ENCODE measurements around the gene MCF2L. TPM values are rescaled to one million over a fixed set of nuclear protein-coding genes. Genes with fewer than 3 reads are reported as not detected.

Gene MCF2L
- total RNA-seq, 2 donors from 2014 or later = 47.6 to 64.7 TPM

DNA sequence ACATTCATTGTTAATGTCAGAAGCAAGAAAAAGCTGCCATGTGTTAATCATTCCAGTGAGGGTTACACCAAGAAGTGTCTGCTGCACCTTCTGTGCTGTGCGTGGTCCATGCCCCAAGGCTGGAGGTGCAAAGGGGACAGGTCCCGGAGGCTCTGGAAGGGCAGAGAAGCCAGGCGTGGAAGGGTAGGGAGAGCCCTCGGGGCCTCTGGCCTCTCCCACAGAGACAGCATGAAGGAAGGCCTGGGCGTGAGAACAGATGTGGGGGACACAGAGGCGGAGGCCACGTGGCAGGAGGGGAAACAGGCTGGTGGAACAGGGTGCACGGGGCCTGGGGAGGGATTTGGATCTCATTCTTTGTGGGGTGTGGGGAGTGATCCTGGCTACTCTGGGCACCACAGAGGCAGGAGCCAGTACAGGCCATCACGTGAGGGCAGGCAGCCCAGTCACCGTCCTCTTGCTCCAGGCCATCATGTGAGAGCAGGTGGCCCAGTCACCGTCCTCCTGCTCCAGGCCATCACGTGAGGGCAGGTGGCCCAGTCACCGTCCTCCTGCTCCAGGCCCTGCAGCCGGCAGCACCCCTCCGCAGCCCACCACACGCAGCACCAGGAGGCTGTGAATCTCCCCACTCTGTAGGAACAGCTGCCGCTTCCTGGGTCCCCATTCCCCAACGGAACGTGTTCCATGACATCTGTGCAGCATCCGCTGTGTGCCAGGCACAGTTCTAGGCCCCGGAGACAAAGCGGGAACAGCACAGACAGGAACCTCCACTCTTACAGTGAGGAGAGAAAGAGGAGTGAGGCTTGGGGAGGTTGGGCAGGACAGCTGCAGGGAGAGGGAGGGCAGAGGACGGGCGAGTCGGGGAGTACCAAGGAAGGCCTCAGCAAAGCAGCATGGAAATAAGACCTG lies 126.4 kb downstream of the MCF2L start:
- Histone ChIP-seq H3K4me3 (no peak overlapping the region), H3K36me3 (no peaks in the 10 kb centered on the region), H3K27ac (no peak overlapping the region), H3K4me1 (replicated peaks) (no peaks in the 10 kb centered on the region), H3K9me3 (no peaks in the 10 kb centered on the region), H3K27me3 (replicated peaks; ENCODE audit: insufficient read depth) (no peaks in the 10 kb centered on the region)
- TF ChIP-seq POLR2AphosphoS5 (IDR thresholded peaks at IDR 0.05) (no peak), POLR2A (IDR thresholded peaks at IDR 0.05) (no peak)
- TF ChIP-seq, protein P1, sequence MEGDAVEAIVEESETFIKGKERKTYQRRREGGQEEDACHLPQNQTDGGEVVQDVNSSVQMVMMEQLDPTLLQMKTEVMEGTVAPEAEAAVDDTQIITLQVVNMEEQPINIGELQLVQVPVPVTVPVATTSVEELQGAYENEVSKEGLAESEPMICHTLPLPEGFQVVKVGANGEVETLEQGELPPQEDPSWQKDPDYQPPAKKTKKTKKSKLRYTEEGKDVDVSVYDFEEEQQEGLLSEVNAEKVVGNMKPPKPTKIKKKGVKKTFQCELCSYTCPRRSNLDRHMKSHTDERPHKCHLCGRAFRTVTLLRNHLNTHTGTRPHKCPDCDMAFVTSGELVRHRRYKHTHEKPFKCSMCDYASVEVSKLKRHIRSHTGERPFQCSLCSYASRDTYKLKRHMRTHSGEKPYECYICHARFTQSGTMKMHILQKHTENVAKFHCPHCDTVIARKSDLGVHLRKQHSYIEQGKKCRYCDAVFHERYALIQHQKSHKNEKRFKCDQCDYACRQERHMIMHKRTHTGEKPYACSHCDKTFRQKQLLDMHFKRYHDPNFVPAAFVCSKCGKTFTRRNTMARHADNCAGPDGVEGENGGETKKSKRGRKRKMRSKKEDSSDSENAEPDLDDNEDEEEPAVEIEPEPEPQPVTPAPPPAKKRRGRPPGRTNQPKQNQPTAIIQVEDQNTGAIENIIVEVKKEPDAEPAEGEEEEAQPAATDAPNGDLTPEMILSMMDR (IDR thresholded peaks at IDR 0.05) = no peak
- WGBS = 92% methylated on average over 25 of the region's 25 CpGs
- intact Hi-C loops (cut with DNase I) = no loop called here
- no peak for DNase-seq (ENCODE audit: low spot score)

DNA sequence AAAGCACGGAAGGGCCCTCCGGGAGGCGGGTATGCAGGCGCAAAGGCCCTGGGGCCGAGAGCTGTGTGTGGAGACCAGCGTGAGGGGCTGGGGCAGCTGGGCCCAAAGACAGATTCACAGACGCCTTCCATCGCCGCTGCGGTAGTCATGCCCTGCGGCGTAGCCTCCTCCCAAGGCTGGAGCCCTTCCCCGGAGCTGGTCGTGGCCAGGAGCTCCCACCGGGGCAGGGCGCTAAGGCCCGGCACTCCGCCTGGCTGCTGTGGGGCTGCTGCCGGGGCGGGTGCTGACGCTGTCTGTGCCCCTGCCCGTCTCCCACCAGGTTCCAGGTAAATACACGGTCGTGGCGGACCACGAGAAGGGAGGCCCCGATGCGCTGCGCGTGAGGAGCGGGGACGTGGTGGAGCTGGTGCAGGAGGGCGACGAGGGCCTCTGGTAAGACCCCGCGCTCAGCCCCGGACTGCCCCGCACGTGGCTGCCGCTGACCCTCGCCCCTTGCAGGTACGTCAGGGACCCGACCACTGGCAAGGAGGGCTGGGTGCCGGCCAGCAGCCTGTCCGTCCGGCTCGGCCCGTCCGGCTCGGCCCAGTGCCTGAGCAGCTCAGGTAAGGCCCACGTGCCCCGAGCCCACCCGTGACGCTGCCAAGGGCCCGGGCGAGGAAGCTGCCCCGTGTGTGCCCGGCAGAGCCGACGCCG lies 127.2 kb downstream of the MCF2L start:
- Histone ChIP-seq H3K36me3 (no peaks in the 10 kb centered on the region), H3K4me3 (no peak overlapping the region), H3K27me3 (replicated peaks; ENCODE audit: insufficient read depth) (no peaks in the 10 kb centered on the region), H3K27ac (no peak overlapping the region), H3K4me1 (replicated peaks) (no peaks in the 10 kb centered on the region), H3K9me3 (no peaks in the 10 kb centered on the region)
- 90% methylated on average over 57 of the region's 61 CpGs for WGBS
- no peak for DNase-seq (ENCODE audit: low spot score)
- TF ChIP-seq POLR2A (IDR thresholded peaks at IDR 0.05) = no peak
- no peak for TF ChIP-seq POLR2AphosphoS5 (IDR thresholded peaks at IDR 0.05)
- TF ChIP-seq, protein P1 (IDR thresholded peaks at IDR 0.05) = no peak
- intact Hi-C loops (cut with DNase I) = no loop called here

DNA sequence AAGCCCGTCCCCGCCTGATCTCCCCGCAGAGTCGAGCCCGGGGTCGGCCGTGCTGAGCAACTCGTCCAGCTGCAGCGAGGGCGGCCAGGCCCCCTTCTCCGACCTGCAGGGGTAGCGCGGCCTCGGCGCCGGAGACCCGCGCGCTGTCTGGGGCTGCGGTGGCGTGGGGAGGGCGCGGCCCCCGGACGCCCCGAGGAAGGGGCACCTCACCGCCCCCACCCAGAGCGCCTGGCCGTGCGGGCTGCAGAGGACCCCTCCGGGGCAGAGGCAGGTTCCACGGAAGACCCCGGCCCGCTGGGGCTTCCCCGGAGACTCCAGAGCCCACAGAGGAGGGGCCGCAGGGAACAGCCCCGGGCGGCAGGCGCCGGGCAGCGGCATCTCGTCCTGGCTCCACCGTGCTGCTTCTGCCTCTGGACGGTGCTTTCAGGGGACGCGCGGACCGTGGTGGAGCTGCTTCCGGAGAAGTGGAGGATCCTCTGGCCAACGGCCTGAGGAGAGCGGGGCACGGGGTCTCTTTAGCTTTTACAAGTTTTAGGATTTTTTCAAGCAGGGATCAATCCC lies 127.8 kb downstream of the MCF2L start:
- no peaks in the 10 kb centered on the region for H3K36me3 ChIP-seq
- no peaks in the 10 kb centered on the region for H3K9me3 ChIP-seq
- 97% methylated on average over 47 of the region's 52 CpGs for WGBS
- no peak overlapping the region for H3K4me3 ChIP-seq
- no peaks in the 10 kb centered on the region for H3K4me1 ChIP-seq (replicated peaks)
- intact Hi-C loops (cut with DNase I) = no loop called here
- TF ChIP-seq, protein P1 (IDR thresholded peaks at IDR 0.05) = no peak
- no peak for TF ChIP-seq POLR2AphosphoS5 (IDR thresholded peaks at IDR 0.05)
- no peak for TF ChIP-seq POLR2A (IDR thresholded peaks at IDR 0.05)
- no peak overlapping the region for H3K27ac ChIP-seq
- no peak for DNase-seq (ENCODE audit: low spot score)
- H3K27me3 ChIP-seq (replicated peaks; ENCODE audit: insufficient read depth) = no peaks in the 10 kb centered on the region

GRCh38 chr13:113097651-113098050 lies 128.6 kb downstream of the MCF2L start:
- Histone ChIP-seq H3K27ac (no peak overlapping the region), H3K36me3 (no peaks in the 10 kb centered on the region), H3K9me3 (no peaks in the 10 kb centered on the region), H3K4me3 (no peak overlapping the region), H3K27me3 (replicated peaks; ENCODE audit: insufficient read depth) (no peaks in the 10 kb centered on the region), H3K4me1 (replicated peaks) (no peaks in the 10 kb centered on the region)
- TF ChIP-seq POLR2AphosphoS5 (IDR thresholded peaks at IDR 0.05) (no peak), POLR2A (IDR thresholded peaks at IDR 0.05) (no peak)
- TF ChIP-seq, protein P1 (IDR thresholded peaks at IDR 0.05) = no peak
- DNase-seq (ENCODE audit: low spot score) = no peak
- intact Hi-C loops (cut with DNase I) = no loop called here
- WGBS = 86% methylated on average over 7 of the region's 7 CpGs
